Left lobe of liver (tissue), 1 donor: Measurements from ENCODE around the gene VWA5A. TPM values are rescaled to one million over a fixed set of nuclear protein-coding genes. Genes with fewer than 3 reads are reported as not detected.

Experiments used
- total RNA-seq: library from RNA; stranded (reverse); gene quantifications from one replicate; pipeline ENCODE4 v1.2.1, GENCODE V29; 2021
- donor health status: DM: no; HTN: yes; CAD: no.

VWA5A gene
- total RNA-seq, 1 donor from 2014 or later = 3.4 TPM

Other genes starting within 250 kb of the VWA5A start
- not detected for gene TMEM225, start 229.8 kb upstream of the VWA5A start, total RNA-seq
- gene OR8D4, start 213.3 kb upstream of the VWA5A start, total RNA-seq = not detected
- not detected for gene OR4D5, start 175.8 kb upstream of the VWA5A start, total RNA-seq
- not detected for gene OR6T1, start 171.6 kb upstream of the VWA5A start, total RNA-seq
- not detected for gene OR10S1, start 137.7 kb upstream of the VWA5A start, total RNA-seq
- gene OR10G6, start 120.3 kb upstream of the VWA5A start, total RNA-seq = not detected
- gene OR10G4, start 102.5 kb upstream of the VWA5A start, total RNA-seq = not detected
- not detected for gene OR10G9, start 92.4 kb upstream of the VWA5A start, total RNA-seq
- not detected for gene OR10G8, start 88.7 kb upstream of the VWA5A start, total RNA-seq
- gene OR10G7, start 74.1 kb upstream of the VWA5A start, total RNA-seq = not detected
- gene OR10D3, start 67.9 kb downstream of the VWA5A start, total RNA-seq = not detected
- gene OR8G1, start 125.6 kb downstream of the VWA5A start, total RNA-seq = not detected
- not detected for gene OR8G5, start 140.9 kb downstream of the VWA5A start, total RNA-seq
- gene OR8D1, start 198.5 kb downstream of the VWA5A start, total RNA-seq = not detected
- gene OR8D2, start 204.7 kb downstream of the VWA5A start, total RNA-seq = not detected